HepG2 (cell line): Measurements from ENCODE around the gene YAP1. TPM values are rescaled to one million over a fixed set of nuclear protein-coding genes. Genes with fewer than 3 reads are reported as not detected.

Experiments used
- CREB1 ChIP-seq, 2 experiments: fragments of 450-650 bp in 1 of 2; IDR thresholded peaks; 2 replicates each; pipeline ENCODE4 v1.6.1; 2016 to 2017; ENCODE audit warnings: control low read depth in 1 of 2, mild to moderate bottlenecking in 1 of 2, missing compliant biosample characterization in 1 of 2, missing genetic modification characterization in 1 of 2
- FOXA3 ChIP-seq: IDR thresholded peaks from 2 replicates; pipeline ENCODE4 v1.6.1; 2016; ENCODE audit warnings: missing genetic modification reagents, missing compliant biosample characterization
- GABPA ChIP-seq, 2 experiments: IDR thresholded peaks; 2 replicates each; pipeline ENCODE4 v1.6.1; 2011 to 2016; ENCODE audit warnings: low read depth in 2 of 2, low read length in 1 of 2, missing biosample characterization in 1 of 2, missing genetic modification characterization in 1 of 2
- HDAC1 ChIP-seq: sonication (generic); formaldehyde crosslinking; IDR thresholded peaks from 2 replicates; pipeline ENCODE4 v1.5.1; 2020; ENCODE audit warnings: mild to moderate bottlenecking, missing genetic modification reagents
- HES4 ChIP-seq: sonication (generic); formaldehyde crosslinking; IDR thresholded peaks from 2 replicates; pipeline ENCODE4 v1.9.0; 2021; ENCODE audit warnings: mild to moderate bottlenecking, missing genetic modification reagents, borderline replicate concordance
- HOXD1 ChIP-seq: sonication (generic); formaldehyde crosslinking; IDR thresholded peaks from 2 replicates; pipeline ENCODE4 v1.5.0; 2020; ENCODE audit warnings: missing genetic modification reagents
- IRF2 ChIP-seq: IDR thresholded peaks from 2 replicates; pipeline ENCODE4 v1.6.1; 2018; ENCODE audit warnings: missing genetic modification reagents, missing compliant biosample characterization
- MLLT10 ChIP-seq: sonication (generic); formaldehyde crosslinking; IDR thresholded peaks from 2 replicates; pipeline ENCODE4 v1.4.0; 2020; ENCODE audit warnings: missing genetic modification reagents
- MXI1 ChIP-seq: IDR thresholded peaks from 3 replicates; pipeline ENCODE4 v1.6.1; 2012; ENCODE audit warnings: low read depth, low read length, inconsistent platforms, borderline replicate concordance
- RARA ChIP-seq: IDR thresholded peaks from 2 replicates; pipeline ENCODE4 v1.6.1; 2016; ENCODE audit warnings: missing genetic modification reagents, missing compliant biosample characterization
- SALL1 ChIP-seq: sonication (generic); formaldehyde crosslinking; IDR thresholded peaks from 2 replicates; pipeline ENCODE4 v1.8.0; 2022; ENCODE audit warnings: mild to moderate bottlenecking, missing genetic modification reagents
- SOX6 ChIP-seq, 2 experiments: fragments of 450-650 bp in 1 of 2; sonication (generic) in 1 of 2; formaldehyde crosslinking in 1 of 2; IDR thresholded peaks; 2 replicates each; pipeline versions ENCODE4 v1.4.0 to v1.6.1; 2017 to 2020; ENCODE audit warnings: antibody characterized with exemption in 1 of 2, mild to moderate bottlenecking in 1 of 2, missing genetic modification reagents in 1 of 2
- ZNF260 ChIP-seq: sonication (generic); formaldehyde crosslinking; IDR thresholded peaks from 2 replicates; pipeline ENCODE4 v1.4.0; 2020; ENCODE audit warnings: missing genetic modification reagents, low read depth, mild to moderate bottlenecking, borderline replicate concordance
- ZNF720 ChIP-seq: sonication (generic); formaldehyde crosslinking; IDR thresholded peaks from 2 replicates; pipeline ENCODE4 v1.4.0; 2020; ENCODE audit warnings: missing genetic modification reagents
- ZSCAN9 ChIP-seq: IDR thresholded peaks from 2 replicates; pipeline ENCODE4 v1.6.1; 2016; ENCODE audit warnings: borderline replicate concordance
- polyA plus RNA-seq, 8 experiments: library from polyadenylated mRNA; depleted of rRNA in 3 of 8; stranded (reverse) in 7 of 8; unstranded in 1 of 8; fragments of >200 nt; fragmentation: Illumina TruSeq in 4 of 8; extraction: Trizol in 4 of 8; gene quantifications; 2 replicates each; pipeline versions ENCODE4 v1.2.1 to v1.2.3, GENCODE V29; 2011 to 2016; ENCODE audit warnings: low read depth in 4 of 8, missing spikeins in 1 of 8, mixed read lengths in 1 of 8; ENCODE audit not compliant: insufficient read depth in 1 of 8
- total RNA-seq, 5 experiments: library from RNA; depleted of rRNA; stranded (reverse); fragments of >200 nt; fragmentation: Illumina TruSeq; extraction: Trizol; gene quantifications; 2 replicates each; pipeline ENCODE4 v1.2.3, GENCODE V29; 2016; ENCODE audit warnings: low read depth in 1 of 5
- TF ChIP-seq, protein P1 (sequence below): IDR thresholded peaks from 2 replicates; pipeline ENCODE4 v1.6.1; 2016; ENCODE audit warnings: low read depth
- TF ChIP-seq, protein P2 (sequence below): sonication (generic); formaldehyde crosslinking; IDR thresholded peaks from 2 replicates; pipeline ENCODE4 v1.4.0; 2020; ENCODE audit warnings: missing genetic modification reagents
- TF ChIP-seq, protein P3 (sequence below): sonication (generic); formaldehyde crosslinking; IDR thresholded peaks from 2 replicates; pipeline ENCODE4 v1.4.0; 2020; ENCODE audit warnings: mild to moderate bottlenecking, missing genetic modification reagents, borderline replicate concordance
- TF ChIP-seq, protein P4 (sequence below): sonication (generic); formaldehyde crosslinking; IDR thresholded peaks from 2 replicates; pipeline ENCODE4 v1.4.0; 2020; ENCODE audit warnings: missing genetic modification reagents, mild to moderate bottlenecking, borderline replicate concordance

YAP1 gene
- total and polyA plus RNA-seq, 2 of the 13 experiments (the other 11 are each of a cell fraction or from before 2014, with no cell fraction given), result 59.5 to 91.0 TPM

DNA sequence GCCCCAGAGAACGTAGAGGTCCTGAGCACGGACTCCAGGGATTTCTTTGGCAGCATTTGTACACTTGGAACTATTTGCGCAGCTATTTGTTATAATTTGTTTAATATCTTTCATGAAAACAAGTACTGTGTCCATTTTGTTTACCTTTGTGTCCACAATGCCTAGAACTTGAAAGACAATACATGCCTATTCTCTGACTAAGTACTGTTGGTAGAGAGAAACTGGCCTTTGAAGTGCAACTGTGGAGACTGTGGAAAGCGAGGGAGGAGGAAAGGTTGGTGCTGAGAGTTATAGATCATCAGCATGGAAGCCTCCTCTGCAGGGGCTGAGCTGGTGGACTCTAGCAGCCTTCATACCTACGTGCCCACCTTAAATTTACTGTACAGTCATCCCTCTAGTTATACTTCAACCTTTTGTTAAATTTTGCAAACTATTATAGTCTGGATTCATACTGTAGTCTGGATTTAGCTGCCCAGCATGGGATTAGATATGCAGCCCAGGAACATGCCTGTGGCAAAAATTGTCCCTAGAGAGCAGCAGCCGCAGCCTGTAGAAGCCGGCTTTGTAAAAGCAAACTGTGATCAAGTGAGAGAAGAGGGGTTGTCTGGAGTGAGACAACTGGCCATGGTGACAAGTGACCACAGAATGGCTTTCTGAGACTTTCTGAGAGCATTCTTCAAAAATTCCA, 24.2 kb upstream of the YAP1 start (continued):
- 0 out of 2 replicates have a peak, but pooled peaks have one; percentile 31 for TF ChIP-seq IRF2 (CRISPR knock-in tag)
- no peak for TF ChIP-seq GABPA (IDR thresholded peaks at IDR 0.05; ENCODE audit: low read depth, low read length)
- no peak for TF ChIP-seq GABPA (CRISPR knock-in tag; IDR thresholded peaks at IDR 0.05; ENCODE audit: low read depth)
- no peak for TF ChIP-seq ZNF260 (CRISPR knock-in tag)
- TF ChIP-seq HOXD1 (CRISPR knock-in tag), result no peak
- TF ChIP-seq, protein P1, sequence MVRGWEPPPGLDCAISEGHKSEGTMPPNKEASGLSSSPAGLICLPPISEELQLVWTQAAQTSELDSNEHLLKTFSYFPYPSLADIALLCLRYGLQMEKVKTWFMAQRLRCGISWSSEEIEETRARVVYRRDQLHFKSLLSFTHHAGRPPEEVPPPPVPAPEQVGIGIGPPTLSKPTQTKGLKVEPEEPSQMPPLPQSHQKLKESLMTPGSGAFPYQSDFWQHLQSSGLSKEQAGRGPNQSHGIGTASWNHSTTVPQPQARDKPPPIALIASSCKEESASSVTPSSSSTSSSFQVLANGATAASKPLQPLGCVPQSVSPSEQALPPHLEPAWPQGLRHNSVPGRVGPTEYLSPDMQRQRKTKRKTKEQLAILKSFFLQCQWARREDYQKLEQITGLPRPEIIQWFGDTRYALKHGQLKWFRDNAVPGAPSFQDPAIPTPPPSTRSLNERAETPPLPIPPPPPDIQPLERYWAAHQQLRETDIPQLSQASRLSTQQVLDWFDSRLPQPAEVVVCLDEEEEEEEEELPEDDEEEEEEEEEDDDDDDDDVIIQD (CRISPR knock-in tag), result peak; percentile 83; the same call in 1 of the 2 replicates
- peak; percentile 44; the same call in 1 of the 2 replicates for TF ChIP-seq RARA (CRISPR knock-in tag)
- peak; percentile 34; the same call in 1 of the 2 replicates for TF ChIP-seq SALL1 (CRISPR knock-in tag)
- TF ChIP-seq ZNF720, result no peak
- no peak for TF ChIP-seq HES4 (CRISPR knock-in tag)
- no peak for TF ChIP-seq SOX6 (IDR thresholded peaks at IDR 0.05)
- TF ChIP-seq SOX6 (CRISPR knock-in tag; IDR thresholded peaks at IDR 0.05), result peak; percentile 91
- TF ChIP-seq, protein P2, sequence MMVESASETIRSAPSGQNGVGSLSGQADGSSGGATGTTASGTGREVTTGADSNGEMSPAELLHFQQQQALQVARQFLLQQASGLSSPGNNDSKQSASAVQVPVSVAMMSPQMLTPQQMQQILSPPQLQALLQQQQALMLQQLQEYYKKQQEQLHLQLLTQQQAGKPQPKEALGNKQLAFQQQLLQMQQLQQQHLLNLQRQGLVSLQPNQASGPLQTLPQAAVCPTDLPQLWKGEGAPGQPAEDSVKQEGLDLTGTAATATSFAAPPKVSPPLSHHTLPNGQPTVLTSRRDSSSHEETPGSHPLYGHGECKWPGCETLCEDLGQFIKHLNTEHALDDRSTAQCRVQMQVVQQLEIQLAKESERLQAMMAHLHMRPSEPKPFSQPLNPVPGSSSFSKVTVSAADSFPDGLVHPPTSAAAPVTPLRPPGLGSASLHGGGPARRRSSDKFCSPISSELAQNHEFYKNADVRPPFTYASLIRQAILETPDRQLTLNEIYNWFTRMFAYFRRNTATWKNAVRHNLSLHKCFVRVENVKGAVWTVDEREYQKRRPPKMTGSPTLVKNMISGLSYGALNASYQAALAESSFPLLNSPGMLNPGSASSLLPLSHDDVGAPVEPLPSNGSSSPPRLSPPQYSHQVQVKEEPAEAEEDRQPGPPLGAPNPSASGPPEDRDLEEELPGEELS (CRISPR knock-in tag), result peak; percentile 81
- peak; percentile 33; the same call in 1 of the 2 replicates for TF ChIP-seq ZSCAN9 (CRISPR knock-in tag)
- TF ChIP-seq, protein P3, sequence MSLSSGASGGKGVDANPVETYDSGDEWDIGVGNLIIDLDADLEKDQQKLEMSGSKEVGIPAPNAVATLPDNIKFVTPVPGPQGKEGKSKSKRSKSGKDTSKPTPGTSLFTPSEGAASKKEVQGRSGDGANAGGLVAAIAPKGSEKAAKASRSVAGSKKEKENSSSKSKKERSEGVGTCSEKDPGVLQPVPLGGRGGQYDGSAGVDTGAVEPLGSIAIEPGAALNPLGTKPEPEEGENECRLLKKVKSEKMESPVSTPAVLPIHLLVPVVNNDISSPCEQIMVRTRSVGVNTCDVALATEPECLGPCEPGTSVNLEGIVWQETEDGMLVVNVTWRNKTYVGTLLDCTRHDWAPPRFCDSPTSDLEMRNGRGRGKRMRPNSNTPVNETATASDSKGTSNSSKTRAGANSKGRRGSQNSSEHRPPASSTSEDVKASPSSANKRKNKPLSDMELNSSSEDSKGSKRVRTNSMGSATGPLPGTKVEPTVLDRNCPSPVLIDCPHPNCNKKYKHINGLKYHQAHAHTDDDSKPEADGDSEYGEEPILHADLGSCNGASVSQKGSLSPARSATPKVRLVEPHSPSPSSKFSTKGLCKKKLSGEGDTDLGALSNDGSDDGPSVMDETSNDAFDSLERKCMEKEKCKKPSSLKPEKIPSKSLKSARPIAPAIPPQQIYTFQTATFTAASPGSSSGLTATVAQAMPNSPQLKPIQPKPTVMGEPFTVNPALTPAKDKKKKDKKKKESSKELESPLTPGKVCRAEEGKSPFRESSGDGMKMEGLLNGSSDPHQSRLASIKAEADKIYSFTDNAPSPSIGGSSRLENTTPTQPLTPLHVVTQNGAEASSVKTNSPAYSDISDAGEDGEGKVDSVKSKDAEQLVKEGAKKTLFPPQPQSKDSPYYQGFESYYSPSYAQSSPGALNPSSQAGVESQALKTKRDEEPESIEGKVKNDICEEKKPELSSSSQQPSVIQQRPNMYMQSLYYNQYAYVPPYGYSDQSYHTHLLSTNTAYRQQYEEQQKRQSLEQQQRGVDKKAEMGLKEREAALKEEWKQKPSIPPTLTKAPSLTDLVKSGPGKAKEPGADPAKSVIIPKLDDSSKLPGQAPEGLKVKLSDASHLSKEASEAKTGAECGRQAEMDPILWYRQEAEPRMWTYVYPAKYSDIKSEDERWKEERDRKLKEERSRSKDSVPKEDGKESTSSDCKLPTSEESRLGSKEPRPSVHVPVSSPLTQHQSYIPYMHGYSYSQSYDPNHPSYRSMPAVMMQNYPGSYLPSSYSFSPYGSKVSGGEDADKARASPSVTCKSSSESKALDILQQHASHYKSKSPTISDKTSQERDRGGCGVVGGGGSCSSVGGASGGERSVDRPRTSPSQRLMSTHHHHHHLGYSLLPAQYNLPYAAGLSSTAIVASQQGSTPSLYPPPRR (CRISPR knock-in tag), result peak; percentile 42; the same call in 1 of the 2 replicates
- TF ChIP-seq MLLT10 (CRISPR knock-in tag), result no peak
- TF ChIP-seq HDAC1, result 0 out of 2 replicates have a peak, but pooled peaks have one; percentile 28
- TF ChIP-seq, protein P4, sequence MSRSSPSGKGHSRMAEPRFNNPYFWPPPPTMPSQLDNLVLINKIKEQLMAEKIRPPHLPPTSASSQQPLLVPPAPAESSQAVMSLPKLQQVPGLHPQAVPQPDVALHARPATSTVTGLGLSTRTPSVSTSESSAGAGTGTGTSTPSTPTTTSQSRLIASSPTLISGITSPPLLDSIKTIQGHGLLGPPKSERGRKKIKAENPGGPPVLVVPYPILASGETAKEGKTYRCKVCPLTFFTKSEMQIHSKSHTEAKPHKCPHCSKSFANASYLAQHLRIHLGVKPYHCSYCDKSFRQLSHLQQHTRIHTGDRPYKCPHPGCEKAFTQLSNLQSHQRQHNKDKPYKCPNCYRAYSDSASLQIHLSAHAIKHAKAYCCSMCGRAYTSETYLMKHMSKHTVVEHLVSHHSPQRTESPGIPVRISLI (CRISPR knock-in tag), result no peak
- no peak for TF ChIP-seq CREB1 (IDR thresholded peaks at IDR 0.05)
- peak; percentile 39; the same call in 1 of the 2 replicates for TF ChIP-seq CREB1 (CRISPR knock-in tag; IDR thresholded peaks at IDR 0.05)
- peak; percentile 87 for TF ChIP-seq FOXA3
- TF ChIP-seq MXI1, result no peak; the same call in 2 of the 3 replicates
